ENCODE results near the gene RAMACL.
"Not testable (repeated sequence)": the region's sequence is repeated elsewhere in the genome, so short reads cannot be mapped to it uniquely, and the experiment has no call there.

The RAMACL gene

GRCh38 chr6:166595061-166595780 lies 8.7 kb upstream of the RAMACL start:
- peak; percentile 94 for DNase-seq

- DNase-seq: peak; percentile 50
Measured at GRCh38 chr6:166592821-166593220, 6.3 kb upstream of the RAMACL start.

GRCh38 chr6:166591961-166592520 lies 5.6 kb upstream of the RAMACL start:
- DNase-seq: no peak

GRCh38 chr6:166591026-166591425 lies 4.5 kb upstream of the RAMACL start:
- DNase-seq: no peak

- no peak for DNase-seq
Measured at GRCh38 chr6:166589786-166590574, 3.5 kb upstream of the RAMACL start.

- no peak for DNase-seq
Measured at GRCh38 chr6:166589337-166589731, 2.9 kb upstream of the RAMACL start.

- DNase-seq: peak; percentile 83
Measured at GRCh38 chr6:166588691-166589336, 2.3 kb upstream of the RAMACL start.

- DNase-seq: no peak
Measured at GRCh38 chr6:166587631-166588413, 1.3 kb upstream of the RAMACL start.

GRCh38 chr6:166584853-166585429 lies 1.5 kb downstream of the RAMACL start:
- peak; percentile 60 for DNase-seq

GRCh38 chr6:166584155-166584554 lies 2.3 kb downstream of the RAMACL start:
- DNase-seq: peak; percentile 59

- DNase-seq: no peak
Measured at GRCh38 chr6:166583230-166583965, 3.1 kb downstream of the RAMACL start.

GRCh38 chr6:166582258-166582657 lies 4.2 kb downstream of the RAMACL start:
- DNase-seq: peak; percentile 74

GRCh38 chr6:166581801-166582200 lies 4.7 kb downstream of the RAMACL start:
- DNase-seq: not testable (repeated sequence)

- DNase-seq: no peak
Measured at GRCh38 chr6:166581091-166581511, 5.4 kb downstream of the RAMACL start.

- peak; percentile 60 for DNase-seq
Measured at GRCh38 chr6:166580076-166581050, 6.1 kb downstream of the RAMACL start.

GRCh38 chr6:166579237-166579850 lies 7.1 kb downstream of the RAMACL start:
- DNase-seq: no peak

GRCh38 chr6:166578536-166579236 lies 7.8 kb downstream of the RAMACL start:
- DNase-seq: no peak

- no peak for DNase-seq
Measured at GRCh38 chr6:166575205-166575604, 11.3 kb downstream of the RAMACL start.
